ENCODE measurements around the gene CPNE7. TPM values are rescaled to one million over a fixed set of nuclear protein-coding genes. Genes with fewer than 3 reads are reported as not detected.
A peak's percentile ranks its signal among the peaks of the same experiment; 100 is the strongest.

The CPNE7 gene
- total and polyA plus RNA-seq, 10 of the 15 experiments (the other 5 are each of a cell fraction or from before 2014, with no cell fraction given), result 0.29 to 46.9 (median 17.5) TPM

DNA sequence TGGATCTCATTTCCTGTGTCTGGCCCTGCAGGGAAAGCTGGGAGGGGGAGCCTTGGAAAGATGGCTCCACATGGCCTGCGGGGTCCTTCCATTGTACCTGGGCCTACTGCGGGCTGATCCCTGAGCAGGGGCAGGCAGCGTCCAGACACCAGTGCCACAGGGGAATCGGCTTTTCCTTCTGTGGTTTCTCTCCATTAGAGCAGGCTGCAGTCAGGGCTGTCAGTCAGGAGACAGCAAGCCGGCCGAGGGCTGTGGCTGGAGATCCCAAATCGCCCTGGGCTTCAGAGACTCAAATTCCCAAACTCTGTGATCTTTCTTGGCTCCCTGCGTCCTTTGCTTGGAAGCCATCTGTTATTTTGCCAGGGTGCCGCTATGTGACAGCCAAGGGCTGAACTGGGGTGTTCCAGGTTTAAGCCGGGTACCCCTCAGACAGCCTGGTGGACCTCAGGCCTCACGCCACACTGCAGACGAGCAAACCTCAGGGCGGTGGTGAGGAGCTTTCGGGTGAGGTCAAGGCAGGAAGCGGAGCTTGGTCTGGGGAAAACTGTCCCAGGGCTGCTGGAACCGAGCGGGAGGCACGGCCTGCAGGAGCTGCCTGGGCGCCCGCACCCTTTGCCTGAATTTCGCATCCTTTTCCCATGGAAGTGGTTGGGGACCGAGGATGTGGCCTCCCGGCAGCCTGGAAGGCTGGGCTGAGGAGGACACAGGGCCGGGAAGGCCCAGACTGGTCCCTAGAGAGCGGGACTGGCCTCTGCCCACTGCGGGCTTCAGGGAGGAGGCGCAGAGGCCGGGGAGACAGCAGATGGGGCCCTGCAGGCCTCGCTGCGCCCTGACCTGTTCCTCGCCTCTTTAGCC, 1.5 kb upstream of the CPNE7 start:
- ChIA-PET POLR2A (no interaction called here), SMC1A (ENCODE audit: uncharacterized antibody, unreplicated experiment) (no interaction called here), CTCF (interaction anchor here (0.9 to 1.0 kb wide), 3 partner anchors 17 to 68 kb away, joined by 3 to 4 read pairs (median 3); no protein-coding TSS in a partner anchor), RAD21 (ENCODE audit: unreplicated experiment) (interaction anchor here (0.7 kb wide), 1 partner anchor 29 kb away, joined by 3 read pairs; no protein-coding TSS in a partner anchor)
- H3K9ac ChIP-seq (ENCODE audit: control insufficient read depth, insufficient read depth, low read length), result no peak overlapping the region
- intact Hi-C loops (cut with micrococcal nuclease; ENCODE audit: unreplicated experiment) (loop anchor here (2.0 kb wide), 1 partner anchor 67 kb away; no protein-coding TSS in a partner anchor), in situ Hi-C loops (cut with MboI) (no loop called here)
- no peaks in the 10 kb centered on the region for H3K79me2 ChIP-seq (ENCODE audit: control insufficient read depth, insufficient read depth, low read length)
- WGBS (ENCODE audit: insufficient coverage, insufficient replicate concordance, low lambda C conversion rate, missing lambda C conversion rate), result 38% methylated on average over 31 of the region's 31 CpGs
- H4K20me1 ChIP-seq (ENCODE audit: control insufficient read depth, insufficient read depth), result no peaks in the 10 kb centered on the region
- H2AFZ ChIP-seq (ENCODE audit: control insufficient read depth, low read depth, low read length), result peak overlapping the region; percentile 49
- H3K36me3 ChIP-seq (ENCODE audit: control insufficient read depth in 2 of 2, insufficient read depth in 2 of 2, low read length in 1 of 2), result no peaks in the 10 kb centered on the region
- H3K4me2 ChIP-seq (ENCODE audit: control insufficient read depth, insufficient read depth), result peak overlapping the region; percentile 47; the same call in 1 of the 2 replicates
- no peaks in the 10 kb centered on the region for H3K9me3 ChIP-seq (replicated peaks; ENCODE audit: control insufficient read depth, insufficient read depth, low read length)
- no peaks in the 10 kb centered on the region; a peak in 1 of 4 replicates for H3K27me3 ChIP-seq (replicated peaks in 1 of 2; ENCODE audit: control insufficient read depth in 2 of 2, insufficient read depth in 2 of 2, low read length in 1 of 2)
- no peak for DNase-seq (ENCODE audit: low read depth, low spot score)
- no peak for FAIRE-seq
- H3K27ac ChIP-seq (ENCODE audit: control insufficient read depth, insufficient read depth), result no peak overlapping the region
- H3K4me3 ChIP-seq, result no peak overlapping the region
- peaks cover 15% of the 10 kb centered on the region for H3K4me1 ChIP-seq (ENCODE audit: control insufficient read depth, insufficient read depth, low read length)
- peak; percentile 5 for ATAC-seq
- TF ChIP-seq HCFC1 (IDR thresholded peaks at IDR 0.05; ENCODE audit: low read length), result no peak
- TF ChIP-seq ZNF217 (IDR thresholded peaks at IDR 0.05), result no peak
- no peak for TF ChIP-seq ASH2L (IDR thresholded peaks at IDR 0.05; ENCODE audit: borderline replicate concordance, low read depth)
- no peak for TF ChIP-seq ZNF24 (IDR thresholded peaks at IDR 0.05)
- no peak for TF ChIP-seq SUZ12 (IDR thresholded peaks at IDR 0.05; ENCODE audit: unreplicated experiment)
- TF ChIP-seq EED (IDR thresholded peaks at IDR 0.05; ENCODE audit: low read depth), result no peak
- TF ChIP-seq YBX1 (IDR thresholded peaks at IDR 0.05), result no peak
- TF ChIP-seq, protein P1, sequence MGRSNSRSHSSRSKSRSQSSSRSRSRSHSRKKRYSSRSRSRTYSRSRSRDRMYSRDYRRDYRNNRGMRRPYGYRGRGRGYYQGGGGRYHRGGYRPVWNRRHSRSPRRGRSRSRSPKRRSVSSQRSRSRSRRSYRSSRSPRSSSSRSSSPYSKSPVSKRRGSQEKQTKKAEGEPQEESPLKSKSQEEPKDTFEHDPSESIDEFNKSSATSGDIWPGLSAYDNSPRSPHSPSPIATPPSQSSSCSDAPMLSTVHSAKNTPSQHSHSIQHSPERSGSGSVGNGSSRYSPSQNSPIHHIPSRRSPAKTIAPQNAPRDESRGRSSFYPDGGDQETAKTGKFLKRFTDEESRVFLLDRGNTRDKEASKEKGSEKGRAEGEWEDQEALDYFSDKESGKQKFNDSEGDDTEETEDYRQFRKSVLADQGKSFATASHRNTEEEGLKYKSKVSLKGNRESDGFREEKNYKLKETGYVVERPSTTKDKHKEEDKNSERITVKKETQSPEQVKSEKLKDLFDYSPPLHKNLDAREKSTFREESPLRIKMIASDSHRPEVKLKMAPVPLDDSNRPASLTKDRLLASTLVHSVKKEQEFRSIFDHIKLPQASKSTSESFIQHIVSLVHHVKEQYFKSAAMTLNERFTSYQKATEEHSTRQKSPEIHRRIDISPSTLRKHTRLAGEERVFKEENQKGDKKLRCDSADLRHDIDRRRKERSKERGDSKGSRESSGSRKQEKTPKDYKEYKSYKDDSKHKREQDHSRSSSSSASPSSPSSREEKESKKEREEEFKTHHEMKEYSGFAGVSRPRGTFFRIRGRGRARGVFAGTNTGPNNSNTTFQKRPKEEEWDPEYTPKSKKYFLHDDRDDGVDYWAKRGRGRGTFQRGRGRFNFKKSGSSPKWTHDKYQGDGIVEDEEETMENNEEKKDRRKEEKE (IDR thresholded peaks at IDR 0.05), result no peak
- TF ChIP-seq STAT1 (conservative IDR thresholded peaks at IDR 0.05), result no peak
- no TSS peak for BruUV-seq (replicated peaks)

All from GM12878 (cell line).